HepG2 (cell line): Measurements from ENCODE around the gene ENPP7. TPM values are rescaled to one million over a fixed set of nuclear protein-coding genes. Genes with fewer than 3 reads are reported as not detected.

Experiments used
- ARID5B ChIP-seq: IDR thresholded peaks from 2 replicates; pipeline ENCODE4 v1.4.0; 2020; ENCODE audit warnings: mild to moderate bottlenecking, missing genetic modification reagents
- KAT7 ChIP-seq: IDR thresholded peaks from 2 replicates; pipeline ENCODE4 v1.6.1; 2018; ENCODE audit warnings: borderline replicate concordance, missing compliant biosample characterization
- LRRFIP1 ChIP-seq: sonication (generic); formaldehyde crosslinking; conservative IDR thresholded peaks from 2 replicates; pipeline ENCODE4 v1.4.0; 2020; ENCODE audit warnings: missing genetic modification reagents
- NFIC ChIP-seq: IDR thresholded peaks from 2 replicates; pipeline ENCODE4 v1.6.1; 2012; ENCODE audit warnings: mild to moderate bottlenecking, low read length, inconsistent platforms
- PLSCR1 ChIP-seq: sonication (generic); formaldehyde crosslinking; IDR thresholded peaks from 2 replicates; pipeline ENCODE4 v1.5.0; 2020; ENCODE audit warnings: missing genetic modification reagents, mild to moderate bottlenecking, borderline replicate concordance
- PRPF4 ChIP-seq: fragments of 200-400 bp; formaldehyde crosslinking; IDR thresholded peaks from 2 replicates; pipeline ENCODE4 v1.6.1; 2016; ENCODE audit warnings: low read length, low read depth; ENCODE audit not compliant: poor library complexity, severe bottlenecking
- REST ChIP-seq, 2 experiments: IDR thresholded peaks; 2 replicates each; pipeline ENCODE4 v1.6.1; 2011 to 2012; ENCODE audit warnings: low read length in 2 of 2, borderline replicate concordance in 1 of 2, low read depth in 1 of 2, mild to moderate bottlenecking in 1 of 2, moderate library complexity in 1 of 2
- ZBTB2 ChIP-seq: sonication (generic); formaldehyde crosslinking; IDR thresholded peaks from 2 replicates; pipeline ENCODE4 v1.8.0; 2022; ENCODE audit warnings: low read depth, missing genetic modification reagents
- ZMAT3 ChIP-seq: sonication (generic); formaldehyde crosslinking; conservative IDR thresholded peaks from 2 replicates; pipeline ENCODE4 v1.7.0; 2021; ENCODE audit warnings: missing genetic modification reagents
- ZNF256 ChIP-seq: sonication (generic); formaldehyde crosslinking; conservative IDR thresholded peaks from 2 replicates; pipeline ENCODE4 v1.4.0; 2020; ENCODE audit warnings: missing genetic modification reagents
- ZNF549 ChIP-seq: sonication (generic); formaldehyde crosslinking; IDR thresholded peaks from 2 replicates; pipeline ENCODE4 v1.5.0; 2020; ENCODE audit warnings: missing genetic modification reagents
- ZNF747 ChIP-seq: sonication (generic); formaldehyde crosslinking; IDR thresholded peaks from 2 replicates; pipeline ENCODE4 v1.8.1; 2023; ENCODE audit warnings: missing genetic modification reagents, mild to moderate bottlenecking, borderline replicate concordance
- ZNF784 ChIP-seq: sonication (generic); formaldehyde crosslinking; IDR thresholded peaks from 2 replicates; pipeline ENCODE4 v1.5.1; 2020; ENCODE audit warnings: missing genetic modification reagents, mild to moderate bottlenecking, borderline replicate concordance
- polyA plus RNA-seq, 8 experiments: library from polyadenylated mRNA; depleted of rRNA in 3 of 8; stranded (reverse) in 7 of 8; unstranded in 1 of 8; fragments of >200 nt; fragmentation: Illumina TruSeq in 4 of 8; extraction: Trizol in 4 of 8; gene quantifications; 2 replicates each; pipeline versions ENCODE4 v1.2.1 to v1.2.3, GENCODE V29; 2011 to 2016; ENCODE audit warnings: low read depth in 4 of 8, missing spikeins in 1 of 8, mixed read lengths in 1 of 8; ENCODE audit not compliant: insufficient read depth in 1 of 8
- total RNA-seq, 5 experiments: library from RNA; depleted of rRNA; stranded (reverse); fragments of >200 nt; fragmentation: Illumina TruSeq; extraction: Trizol; gene quantifications; 2 replicates each; pipeline ENCODE4 v1.2.3, GENCODE V29; 2016; ENCODE audit warnings: low read depth in 1 of 5

ENPP7 gene
- total and polyA plus RNA-seq, 2 of the 13 experiments (the other 11 are each of a cell fraction or from before 2014, with no cell fraction given) = 1.1 to 2.2 TPM

- TF ChIP-seq NFIC = no peak
- TF ChIP-seq PRPF4 = peak; percentile 53
- 0 out of 2 replicates have a peak, but pooled peaks have one; percentile 53 for TF ChIP-seq ZNF747 (CRISPR knock-in tag)
- TF ChIP-seq KAT7 (CRISPR knock-in tag) = no peak; the same call in 1 of the 2 replicates
- no peak for TF ChIP-seq ZNF256 (CRISPR knock-in tag)
- peak; percentile 77; the same call in 1 of the 2 replicates for TF ChIP-seq ARID5B (CRISPR knock-in tag)
- TF ChIP-seq REST (IDR thresholded peaks at IDR 0.05; ENCODE audit: borderline replicate concordance in 1 of 2, low read depth in 1 of 2, low read length in 2 of 2) = no peak
- TF ChIP-seq LRRFIP1 (CRISPR knock-in tag) = no peak
- no peak; the same call in 1 of the 2 replicates for TF ChIP-seq ZBTB2 (CRISPR knock-in tag)
- no peak for TF ChIP-seq ZMAT3
- no peak for TF ChIP-seq PLSCR1 (CRISPR knock-in tag)
- TF ChIP-seq ZNF784 (CRISPR knock-in tag) = 0 out of 2 replicates have a peak, but pooled peaks have one; percentile 41
- TF ChIP-seq ZNF549 (CRISPR knock-in tag) = no peak
Measured at GRCh38 chr17:79732804-79733691, 2.3 kb downstream of the ENPP7 start (continued).
